IMR-90 (cell line): ENCODE measurements around the gene PKD2L1. TPM values are rescaled to one million over a fixed set of nuclear protein-coding genes. Genes with fewer than 3 reads are reported as not detected.

Experiments
- ATAC-seq: fragments of 200-7000 bp; cut with Tn5 transposase; 2 replicates; pipeline ENCODE4 v1.9.1; 2020; ENCODE audit warnings: low read depth, mild to moderate bottlenecking, moderate library complexity
- BruUV-seq: library from RNA; stranded (reverse); fragments of 400-500 nt; replicated peaks from 2 replicates; lab custom pipeline; 2021; lab: Mats Ljungman, UMichigan
- CTCF ChIA-PET: fragments of 300-600 bp; formaldehyde crosslinking; extraction: SDS; loops from one replicate; lab custom pipeline; 2021; ENCODE audit warnings: antibody characterized with exemption; lab: Yijun Ruan, JAX
- POLR2A ChIA-PET: fragments of 300-600 bp; sonication (Branson Sonifier 250); formaldehyde crosslinking; loops from one replicate; lab custom pipeline; 2022; ENCODE audit warnings: antibody characterized with exemption; ENCODE audit not compliant: unreplicated experiment; lab: Charles Lee
- DNase-seq: peaks from one replicate; pipeline ENCODE4 v3.0.0; 2013
- H2AFZ ChIP-seq: replicated peaks from 2 replicates; pipeline ENCODE3; 2013; ENCODE audit warnings: low read length, mild to moderate bottlenecking; ENCODE audit not compliant: poor library complexity
- H2AK5ac ChIP-seq: 2 replicates; pipeline ENCODE4 v1.6.1; 2013; ENCODE audit warnings: low read depth, low read length, inconsistent platforms
- H2AK9ac ChIP-seq: replicated peaks from 2 replicates; pipeline ENCODE3; 2013; ENCODE audit warnings: mild to moderate bottlenecking, low read depth, low read length, moderate library complexity; ENCODE audit not compliant: poor library complexity
- H2BK120ac ChIP-seq: 2 replicates; pipeline ENCODE4 v1.6.1; 2013; ENCODE audit warnings: low read depth, low read length, inconsistent platforms
- H2BK15ac ChIP-seq: 3 replicates; pipeline ENCODE4 v1.6.1; 2013; ENCODE audit warnings: low read depth, low read length, inconsistent platforms
- H2BK20ac ChIP-seq: 2 replicates; pipeline ENCODE4 v1.6.1; 2013; ENCODE audit warnings: low read depth, mild to moderate bottlenecking, inconsistent platforms, low read length, moderate library complexity
- H2BK5ac ChIP-seq: 2 replicates; pipeline ENCODE4 v1.6.1; 2013; ENCODE audit warnings: mild to moderate bottlenecking, low read depth, low read length, inconsistent platforms; ENCODE audit not compliant: poor library complexity, severe bottlenecking
- H3K14ac ChIP-seq: replicated peaks from 2 replicates; pipeline ENCODE4 v1.6.1; 2013; ENCODE audit warnings: low read depth, low read length, inconsistent platforms
- H3K18ac ChIP-seq: 2 replicates; pipeline ENCODE4 v1.6.1; 2013; ENCODE audit warnings: low read depth, low read length, control low read depth
- H3K23ac ChIP-seq: 2 replicates; pipeline ENCODE4 v1.6.1; 2013; ENCODE audit warnings: low read depth, low read length, inconsistent platforms
- H3K27ac ChIP-seq: 2 replicates; pipeline ENCODE4 v1.5.1; 2013; ENCODE audit warnings: mild to moderate bottlenecking, control low read depth, low read length; ENCODE audit not compliant: insufficient read depth
- H3K27me3 ChIP-seq: 2 replicates; pipeline ENCODE4 v1.6.1; 2013; ENCODE audit warnings: low read length; ENCODE audit not compliant: control insufficient read depth, insufficient read depth
- H3K36me3 ChIP-seq: 2 replicates; pipeline ENCODE4 v1.6.1; 2013; ENCODE audit warnings: low read length, mixed read lengths; ENCODE audit not compliant: control insufficient read depth, insufficient read depth
- H3K4ac ChIP-seq: 2 replicates; pipeline ENCODE4 v1.6.1; 2013; ENCODE audit warnings: low read depth, low read length, inconsistent platforms
- H3K4me1 ChIP-seq: 2 replicates; pipeline ENCODE4 v1.6.1; 2013; ENCODE audit warnings: low read length, mixed read lengths; ENCODE audit not compliant: control insufficient read depth, insufficient read depth
- H3K4me2 ChIP-seq: 2 replicates; pipeline ENCODE4 v1.6.1; 2013; ENCODE audit warnings: low read depth, mild to moderate bottlenecking, control low read depth, low read length, moderate library complexity
- H3K4me3 ChIP-seq: 2 replicates; pipeline ENCODE4 v1.5.1; 2013; ENCODE audit warnings: low read depth, mild to moderate bottlenecking, control low read depth, low read length, moderate library complexity; ENCODE audit not compliant: insufficient read depth
- H3K56ac ChIP-seq: 2 replicates; pipeline ENCODE4 v1.6.1; 2013; ENCODE audit warnings: low read length, inconsistent platforms; ENCODE audit not compliant: insufficient read depth; ENCODE audit errors: extremely low read depth
- H3K79me1 ChIP-seq, 2 experiments: 2 replicates each; pipeline ENCODE4 v1.6.1; 2013; ENCODE audit warnings: low read length in 2 of 2, inconsistent platforms in 1 of 2, low read depth in 1 of 2
- H3K9ac ChIP-seq: 2 replicates; pipeline ENCODE4 v1.6.1; 2013; ENCODE audit warnings: low read depth, low read length, control low read depth
- H3K9me1 ChIP-seq: 2 replicates; pipeline ENCODE4 v1.6.1; 2013; ENCODE audit warnings: low read length, inconsistent platforms; ENCODE audit not compliant: insufficient read depth
- H3K9me3 ChIP-seq: 2 replicates; pipeline ENCODE4 v1.6.1; 2013; ENCODE audit warnings: low read length; ENCODE audit not compliant: control insufficient read depth, insufficient read depth
- H4K20me1 ChIP-seq: 2 replicates; pipeline ENCODE4 v1.6.1; 2013; ENCODE audit warnings: low read length, inconsistent platforms; ENCODE audit not compliant: insufficient read depth
- H4K5ac ChIP-seq: 2 replicates; pipeline ENCODE4 v1.6.1; 2013; ENCODE audit warnings: mild to moderate bottlenecking, low read depth, low read length, control low read depth
- H4K8ac ChIP-seq, 2 experiments: 2 replicates each; pipeline ENCODE4 v1.6.1; 2013; ENCODE audit warnings: low read depth in 2 of 2, low read length in 2 of 2, control low read depth in 1 of 2, inconsistent platforms in 1 of 2
- H4K91ac ChIP-seq: 2 replicates; pipeline ENCODE4 v1.6.1; 2013; ENCODE audit warnings: low read depth, low read length, inconsistent platforms; ENCODE audit not compliant: insufficient read depth
- BHLHE40 ChIP-seq: fragments of 150-350 bp; IDR thresholded peaks from 2 replicates; pipeline ENCODE4 v1.6.1; 2016; ENCODE audit warnings: mild to moderate bottlenecking, low read depth, low read length
- CEBPB ChIP-seq: IDR thresholded peaks from 2 replicates; pipeline ENCODE4 v1.6.1; 2012; ENCODE audit warnings: low read depth, low read length, improper control_type of control experiment
- CHD1 ChIP-seq: IDR thresholded peaks from 2 replicates; pipeline ENCODE4 v1.6.1; 2012; ENCODE audit warnings: low read depth, low read length, improper control_type of control experiment
- FOS ChIP-seq: fragments of 150-350 bp; IDR thresholded peaks from 2 replicates; pipeline ENCODE4 v1.6.1; 2016; ENCODE audit warnings: low read depth, low read length
- MAFK ChIP-seq: IDR thresholded peaks from 2 replicates; pipeline ENCODE4 v1.6.1; 2012; ENCODE audit warnings: low read depth, low read length, improper control_type of control experiment
- MAZ ChIP-seq: IDR thresholded peaks from 2 replicates; pipeline ENCODE4 v1.6.1; 2012; ENCODE audit warnings: low read depth, mild to moderate bottlenecking, low read length, improper control_type of control experiment, moderate library complexity, borderline replicate concordance
- MXI1 ChIP-seq: IDR thresholded peaks from 2 replicates; pipeline ENCODE4 v1.6.1; 2012; ENCODE audit warnings: low read depth, mild to moderate bottlenecking, low read length, moderate library complexity, borderline replicate concordance
- NFE2L2 ChIP-seq: fragments of 150-350 bp; IDR thresholded peaks from 2 replicates; pipeline ENCODE4 v1.6.1; 2016; ENCODE audit warnings: low read depth, mild to moderate bottlenecking, low read length
- POLR2A ChIP-seq: IDR thresholded peaks from 2 replicates; pipeline ENCODE4 v1.6.1; 2012; ENCODE audit warnings: mild to moderate bottlenecking, low read depth, low read length
- RAD21 ChIP-seq: IDR thresholded peaks from 2 replicates; pipeline ENCODE4 v1.6.1; 2012; ENCODE audit warnings: low read length, improper control_type of control experiment
- RCOR1 ChIP-seq: IDR thresholded peaks from 2 replicates; pipeline ENCODE4 v1.6.1; 2012; ENCODE audit warnings: mild to moderate bottlenecking, low read length, improper control_type of control experiment; ENCODE audit not compliant: insufficient replicate concordance
- RFX5 ChIP-seq: IDR thresholded peaks from 2 replicates; pipeline ENCODE4 v1.8.0; 2012; ENCODE audit warnings: low read depth, mild to moderate bottlenecking, low read length, moderate library complexity
- SMC3 ChIP-seq: fragments of 150-350 bp; IDR thresholded peaks from 2 replicates; pipeline ENCODE4 v1.6.1; 2016; ENCODE audit warnings: low read depth, mild to moderate bottlenecking, antibody characterized with exemption, low read length, moderate library complexity
- WGBS, 2 experiments: methylation state at CpG; one replicate each; pipeline versions ENCODE4 v1.1.5 to v1.1.7; 2013; ENCODE audit warnings: missing lambda C conversion rate in 2 of 2; ENCODE audit not compliant: insufficient read length in 1 of 2; ENCODE audit errors: extremely low coverage in 2 of 2; 5-methylcytosine and 5-hydroxymethylcytosine counted together
- dilution Hi-C: fragments of 300-500 bp; cut with HindIII; formaldehyde crosslinking; loops from one replicate; pipeline ENCODE4 v1.14.3; 2018; ENCODE audit warnings: low sequenced_read_pairs; ENCODE audit not compliant: unreplicated experiment
- in situ Hi-C: fragments of 300-500 bp; cut with MboI; formaldehyde crosslinking; loops from 3 replicates; pipeline ENCODE4 v1.14.3; 2019; ENCODE audit warnings: low sequenced_read_pairs, inconsistent platforms, mixed read lengths
- intact Hi-C: fragments of 100-400 bp; cut with micrococcal nuclease; formaldehyde crosslinking; loops from 2 replicates; pipeline ENCODE4 v1.10.0; 2022
- polyA plus RNA-seq, 3 experiments: library from polyadenylated mRNA; depleted of rRNA; stranded (reverse); fragments of >200 nt; gene quantifications; 2 replicates each; pipeline ENCODE4 v1.2.3, GENCODE V29; 2012; ENCODE audit warnings: low replicate concordance in 1 of 3
- total RNA-seq: library from RNA; depleted of rRNA; stranded (reverse); fragments of >200 nt; gene quantifications from 2 replicates; pipeline ENCODE4 v1.2.3, GENCODE V29; 2012
- TF ChIP-seq, protein P1 (sequence below): fragments of 150-350 bp; IDR thresholded peaks from 2 replicates; pipeline ENCODE4 v1.6.1; 2017; ENCODE audit warnings: mild to moderate bottlenecking, antibody characterized with exemption, low read length, low read depth
- TF ChIP-seq, protein P2 (sequence below): conservative IDR thresholded peaks from 2 replicates; pipeline ENCODE4 v1.5.1; 2012; ENCODE audit warnings: mild to moderate bottlenecking, low read depth, low read length, improper control_type of control experiment
- TF ChIP-seq, protein P3 (sequence below): fragments of 150-350 bp; IDR thresholded peaks from 2 replicates; pipeline ENCODE4 v1.6.1; 2016; ENCODE audit warnings: low read depth, mild to moderate bottlenecking, low read length, moderate library complexity, borderline replicate concordance

PKD2L1 gene
- total and polyA plus RNA-seq, 2 of the 4 experiments (the other 2 are of a cell fraction): not detected

GRCh38 chr10:100355086-100355485, 25.1 kb upstream of the PKD2L1 start:
- ATAC-seq (no peak), DNase-seq (no peak)
- H3K9me1 ChIP-seq: peaks cover 4% of the 10 kb centered on the region; the same call in 1 of the 2 replicates
- no peaks in the 10 kb centered on the region for H3K27me3 ChIP-seq
- H4K5ac ChIP-seq: no peak overlapping the region
- TF ChIP-seq, protein P1, sequence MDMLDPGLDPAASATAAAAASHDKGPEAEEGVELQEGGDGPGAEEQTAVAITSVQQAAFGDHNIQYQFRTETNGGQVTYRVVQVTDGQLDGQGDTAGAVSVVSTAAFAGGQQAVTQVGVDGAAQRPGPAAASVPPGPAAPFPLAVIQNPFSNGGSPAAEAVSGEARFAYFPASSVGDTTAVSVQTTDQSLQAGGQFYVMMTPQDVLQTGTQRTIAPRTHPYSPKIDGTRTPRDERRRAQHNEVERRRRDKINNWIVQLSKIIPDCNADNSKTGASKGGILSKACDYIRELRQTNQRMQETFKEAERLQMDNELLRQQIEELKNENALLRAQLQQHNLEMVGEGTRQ: no peak
- no peak for TF ChIP-seq BHLHE40
- no peak for TF ChIP-seq MAZ
- no peak for TF ChIP-seq RCOR1
- no peak for TF ChIP-seq MAFK
- TF ChIP-seq, protein P2, sequence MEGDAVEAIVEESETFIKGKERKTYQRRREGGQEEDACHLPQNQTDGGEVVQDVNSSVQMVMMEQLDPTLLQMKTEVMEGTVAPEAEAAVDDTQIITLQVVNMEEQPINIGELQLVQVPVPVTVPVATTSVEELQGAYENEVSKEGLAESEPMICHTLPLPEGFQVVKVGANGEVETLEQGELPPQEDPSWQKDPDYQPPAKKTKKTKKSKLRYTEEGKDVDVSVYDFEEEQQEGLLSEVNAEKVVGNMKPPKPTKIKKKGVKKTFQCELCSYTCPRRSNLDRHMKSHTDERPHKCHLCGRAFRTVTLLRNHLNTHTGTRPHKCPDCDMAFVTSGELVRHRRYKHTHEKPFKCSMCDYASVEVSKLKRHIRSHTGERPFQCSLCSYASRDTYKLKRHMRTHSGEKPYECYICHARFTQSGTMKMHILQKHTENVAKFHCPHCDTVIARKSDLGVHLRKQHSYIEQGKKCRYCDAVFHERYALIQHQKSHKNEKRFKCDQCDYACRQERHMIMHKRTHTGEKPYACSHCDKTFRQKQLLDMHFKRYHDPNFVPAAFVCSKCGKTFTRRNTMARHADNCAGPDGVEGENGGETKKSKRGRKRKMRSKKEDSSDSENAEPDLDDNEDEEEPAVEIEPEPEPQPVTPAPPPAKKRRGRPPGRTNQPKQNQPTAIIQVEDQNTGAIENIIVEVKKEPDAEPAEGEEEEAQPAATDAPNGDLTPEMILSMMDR: no peak
- no peak for TF ChIP-seq FOS
- TF ChIP-seq, protein P3, sequence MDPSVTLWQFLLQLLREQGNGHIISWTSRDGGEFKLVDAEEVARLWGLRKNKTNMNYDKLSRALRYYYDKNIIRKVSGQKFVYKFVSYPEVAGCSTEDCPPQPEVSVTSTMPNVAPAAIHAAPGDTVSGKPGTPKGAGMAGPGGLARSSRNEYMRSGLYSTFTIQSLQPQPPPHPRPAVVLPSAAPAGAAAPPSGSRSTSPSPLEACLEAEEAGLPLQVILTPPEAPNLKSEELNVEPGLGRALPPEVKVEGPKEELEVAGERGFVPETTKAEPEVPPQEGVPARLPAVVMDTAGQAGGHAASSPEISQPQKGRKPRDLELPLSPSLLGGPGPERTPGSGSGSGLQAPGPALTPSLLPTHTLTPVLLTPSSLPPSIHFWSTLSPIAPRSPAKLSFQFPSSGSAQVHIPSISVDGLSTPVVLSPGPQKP: no peak
- TF ChIP-seq CEBPB: no peak
- TF ChIP-seq NFE2L2: no peak
- no peak for TF ChIP-seq RAD21
- TF ChIP-seq SMC3: no peak
- TF ChIP-seq RFX5: no peak
- no peak for TF ChIP-seq CHD1
- no peak for TF ChIP-seq MXI1
- TF ChIP-seq POLR2A: no peak
- no peak overlapping the region for H3K4me3 ChIP-seq
- no peak overlapping the region for H3K56ac ChIP-seq
- H4K91ac ChIP-seq: no peak overlapping the region
- no peak overlapping the region for H3K23ac ChIP-seq
- H3K4me2 ChIP-seq: no peak overlapping the region
- no peak overlapping the region for H3K27ac ChIP-seq
- H4K8ac ChIP-seq: no peak overlapping the region
- H4K20me1 ChIP-seq: peaks cover 26% of the 10 kb centered on the region; the same call in 1 of the 2 replicates
- H3K36me3 ChIP-seq: peaks cover 68% of the 10 kb centered on the region
- POLR2A ChIA-PET: no interaction called here
- no peak overlapping the region for H3K18ac ChIP-seq
- H3K4ac ChIP-seq: no peak overlapping the region
- no peaks in the 10 kb centered on the region for H3K9me3 ChIP-seq
- H2AFZ ChIP-seq: no peak overlapping the region
- WGBS, 2 experiments: 90% methylated on average over 2 of the region's 4 CpGs; no CpG with 5 or more reads in 1 of the 2 experiments
- H2BK15ac ChIP-seq: no peak overlapping the region
- no peak overlapping the region for H2BK20ac ChIP-seq
- in situ Hi-C loops: no loop called here
- no TSS peak for BruUV-seq
- no peak overlapping the region for H2AK5ac ChIP-seq
- dilution Hi-C loops: no loop called here
- no peak overlapping the region for H2BK120ac ChIP-seq
- H2BK5ac ChIP-seq: no peak overlapping the region
- H3K9ac ChIP-seq: no peak overlapping the region
- H3K4me1 ChIP-seq: no peaks in the 10 kb centered on the region
- H3K79me1 ChIP-seq: peaks cover 2 to 34% of the 10 kb centered on the region in 2 experiments; a peak in 2 of 4 replicates
- no peak overlapping the region for H3K14ac ChIP-seq
- H2AK9ac ChIP-seq: no peak overlapping the region
- intact Hi-C loops: no loop called here
- CTCF ChIA-PET: no interaction called here
